Esophagus squamous epithelium (tissue), 4 donors: ENCODE measurements around the gene CCDC187.
"Not testable (repeated sequence)": the region's sequence is repeated elsewhere in the genome, so short reads cannot be mapped to it uniquely, and the experiment has no call there.

ENCODE experiments used
- POLR2A ChIP-seq, 4 donors: fragments of 450-650 bp; IDR thresholded peaks; one replicate each; pipeline ENCODE4 v1.6.1; 2017; ENCODE audit warnings: antibody characterized with exemption in 4 of 4, mild to moderate bottlenecking in 4 of 4, moderate library complexity in 3 of 4
- TF ChIP-seq, protein P1 (sequence below), 6 experiments: fragments of 450-650 bp in 4 of 6; fragments of 200-600 bp in 2 of 6; sonication (generic) in 2 of 6; IDR thresholded peaks; one replicate each; pipeline ENCODE4 v1.5.1; 2016 to 2019; ENCODE audit warnings: antibody characterized with exemption in 6 of 6, mild to moderate bottlenecking in 4 of 6, moderate library complexity in 4 of 6

DNA sequence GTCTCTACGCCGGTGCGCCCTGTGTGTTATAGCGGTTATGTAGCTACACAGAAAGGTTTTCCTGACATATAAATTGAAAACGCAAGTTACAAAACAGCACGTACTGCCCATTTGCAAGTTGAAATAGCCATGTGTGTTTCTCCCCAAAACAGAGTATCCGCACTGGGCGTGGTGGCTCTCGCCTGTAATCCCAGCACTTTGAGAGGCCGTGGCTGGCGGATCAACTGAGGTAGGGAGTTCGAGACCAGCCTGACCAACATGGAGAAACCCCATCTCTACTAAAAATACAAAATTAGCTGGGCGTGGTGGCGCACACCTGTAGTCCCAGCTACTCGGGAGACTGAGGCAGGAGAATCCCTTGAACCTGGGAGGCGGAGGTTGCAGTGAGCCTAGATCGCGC is 37.3 kb downstream of the CCDC187 start:
- TF ChIP-seq, protein P1, sequence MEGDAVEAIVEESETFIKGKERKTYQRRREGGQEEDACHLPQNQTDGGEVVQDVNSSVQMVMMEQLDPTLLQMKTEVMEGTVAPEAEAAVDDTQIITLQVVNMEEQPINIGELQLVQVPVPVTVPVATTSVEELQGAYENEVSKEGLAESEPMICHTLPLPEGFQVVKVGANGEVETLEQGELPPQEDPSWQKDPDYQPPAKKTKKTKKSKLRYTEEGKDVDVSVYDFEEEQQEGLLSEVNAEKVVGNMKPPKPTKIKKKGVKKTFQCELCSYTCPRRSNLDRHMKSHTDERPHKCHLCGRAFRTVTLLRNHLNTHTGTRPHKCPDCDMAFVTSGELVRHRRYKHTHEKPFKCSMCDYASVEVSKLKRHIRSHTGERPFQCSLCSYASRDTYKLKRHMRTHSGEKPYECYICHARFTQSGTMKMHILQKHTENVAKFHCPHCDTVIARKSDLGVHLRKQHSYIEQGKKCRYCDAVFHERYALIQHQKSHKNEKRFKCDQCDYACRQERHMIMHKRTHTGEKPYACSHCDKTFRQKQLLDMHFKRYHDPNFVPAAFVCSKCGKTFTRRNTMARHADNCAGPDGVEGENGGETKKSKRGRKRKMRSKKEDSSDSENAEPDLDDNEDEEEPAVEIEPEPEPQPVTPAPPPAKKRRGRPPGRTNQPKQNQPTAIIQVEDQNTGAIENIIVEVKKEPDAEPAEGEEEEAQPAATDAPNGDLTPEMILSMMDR (IDR thresholded peaks at IDR 0.05): not testable (repeated sequence)
- TF ChIP-seq POLR2A (IDR thresholded peaks at IDR 0.05): not testable (repeated sequence)
